Left lobe of liver (tissue), 2 donors: ENCODE results near the gene PDE4D. TPM values are rescaled to one million over a fixed set of nuclear protein-coding genes. Genes with fewer than 3 reads are reported as not detected.

ENCODE experiments used
- ATAC-seq: fragments of 200-7000 bp; cut with Tn5 transposase; one replicate; pipeline ENCODE4 v1.9.1; 2020; ENCODE audit warnings: mild to moderate bottlenecking, moderate library complexity
- DNase-seq: peaks from one replicate; pipeline ENCODE4 v3.0.0-alpha.2; 2020; ENCODE audit warnings: low spot score
- total RNA-seq: library from RNA; stranded (reverse); gene quantifications from one replicate; pipeline ENCODE4 v1.2.1, GENCODE V29; 2021
- donor health status: DM: no; HTN: no; CAD: no; lungs with moderate emphysema.
- donor health status: DM: no; HTN: yes; CAD: no.

Gene PDE4D
- total RNA-seq, 1 donor from 2014 or later = 2.4 TPM

- no peak for DNase-seq
- ATAC-seq = no peak
Observed at GRCh38 chr5:59275170-59275509, 618.4 kb downstream of the PDE4D start.

DNA sequence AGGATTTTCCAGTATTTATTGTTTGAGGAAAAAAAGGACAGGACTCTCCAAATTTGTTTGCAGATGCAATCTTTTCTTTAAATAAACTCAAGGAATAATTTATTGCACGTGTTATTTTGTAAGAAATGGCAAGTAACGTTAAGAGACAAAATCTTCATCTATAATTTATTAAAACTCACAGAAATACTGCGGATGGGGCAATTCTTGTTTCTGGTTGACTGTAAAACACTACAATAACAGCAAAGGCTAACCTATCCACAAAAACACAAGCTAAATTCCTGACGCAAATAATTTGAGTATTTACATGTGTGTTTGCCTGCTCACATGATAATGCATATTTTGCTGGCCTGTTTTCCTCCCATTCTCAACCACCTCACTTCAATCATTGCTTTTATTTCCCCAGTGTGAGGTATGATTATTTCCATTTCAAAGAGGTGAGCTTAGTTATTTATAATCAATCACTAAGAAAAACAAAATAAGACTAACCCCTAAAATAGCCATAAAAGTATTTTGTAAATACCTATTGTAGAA is 619.4 kb downstream of the PDE4D start:
- DNase-seq (no peak), ATAC-seq (no peak)

GRCh38 chr5:59272809-59273427 is 620.6 kb downstream of the PDE4D start:
- DNase-seq (no peak), ATAC-seq (no peak)

- DNase-seq (no peak), ATAC-seq (no peak)
Observed at GRCh38 chr5:59268756-59269415, 624.6 kb downstream of the PDE4D start.

- ATAC-seq (no peak), DNase-seq (no peak)
Observed at GRCh38 chr5:59267033-59267432, 626.5 kb downstream of the PDE4D start.

GRCh38 chr5:59266410-59266809 is 627.1 kb downstream of the PDE4D start:
- no peak for ATAC-seq
- DNase-seq = no peak

GRCh38 chr5:59264639-59265245 is 628.8 kb downstream of the PDE4D start:
- ATAC-seq = no peak
- DNase-seq = no peak

DNA sequence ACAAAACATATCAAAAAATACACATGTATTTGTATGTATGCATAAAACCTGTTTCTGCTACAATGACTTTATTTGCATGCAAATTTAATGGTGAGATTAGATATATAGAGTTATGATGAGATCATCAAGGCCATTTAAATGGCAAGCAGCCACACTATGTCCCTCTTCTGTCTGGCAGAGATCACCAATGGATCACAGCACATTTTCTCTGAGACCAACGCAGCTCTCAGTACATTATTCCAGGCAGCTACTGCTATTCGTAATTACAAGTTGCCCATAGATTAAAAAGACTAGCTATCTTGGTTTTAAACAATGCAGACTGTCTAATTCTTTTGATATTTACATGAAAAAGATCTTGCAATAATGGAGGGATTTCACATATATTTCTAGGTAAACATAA is 629.5 kb downstream of the PDE4D start:
- no peak for DNase-seq

GRCh38 chr5:59261969-59262368 is 631.6 kb downstream of the PDE4D start:
- DNase-seq (no peak), ATAC-seq (no peak)

More for the DNA sequence above, 629.5 kb downstream of the PDE4D start:
- ATAC-seq = no peak

DNA sequence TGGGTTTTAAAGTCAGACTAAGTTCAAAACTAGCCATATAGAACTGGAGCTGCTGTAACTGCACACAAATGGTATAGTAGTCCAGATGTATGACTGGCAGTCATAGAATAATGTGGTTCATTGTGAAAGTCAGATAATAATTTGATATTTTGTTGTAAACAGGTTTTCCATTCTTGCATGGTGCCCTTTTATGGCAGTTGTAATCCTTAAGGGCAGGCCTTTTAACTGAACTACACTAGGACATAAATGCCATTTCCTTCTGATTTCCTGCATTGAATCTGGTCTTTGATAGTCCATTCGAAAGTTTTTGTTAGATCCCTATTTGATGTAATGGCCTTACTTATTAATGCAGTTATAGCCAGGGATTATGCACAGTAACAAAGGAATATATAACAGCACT is 632.6 kb downstream of the PDE4D start:
- ATAC-seq (no peak), DNase-seq (no peak)

DNA sequence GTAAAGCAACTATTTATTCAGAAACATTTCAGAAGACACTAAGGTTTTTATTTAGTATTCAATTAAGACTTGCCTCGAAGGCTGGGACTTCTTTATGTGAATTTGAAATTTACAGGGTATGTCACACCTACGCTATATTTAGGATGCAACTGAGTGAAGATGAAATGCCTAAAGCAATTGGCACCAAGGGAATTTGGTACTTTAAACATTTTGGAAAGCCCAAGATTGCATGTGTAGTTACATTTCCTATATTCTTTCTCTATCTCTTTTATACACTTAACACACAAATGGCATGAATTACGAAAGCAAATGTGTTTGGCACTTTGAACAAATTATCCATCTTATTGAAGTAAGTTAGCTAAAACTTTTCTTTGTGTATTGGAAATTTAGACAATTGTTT is 633.3 kb downstream of the PDE4D start:
- DNase-seq = no peak
- no peak for ATAC-seq

DNA sequence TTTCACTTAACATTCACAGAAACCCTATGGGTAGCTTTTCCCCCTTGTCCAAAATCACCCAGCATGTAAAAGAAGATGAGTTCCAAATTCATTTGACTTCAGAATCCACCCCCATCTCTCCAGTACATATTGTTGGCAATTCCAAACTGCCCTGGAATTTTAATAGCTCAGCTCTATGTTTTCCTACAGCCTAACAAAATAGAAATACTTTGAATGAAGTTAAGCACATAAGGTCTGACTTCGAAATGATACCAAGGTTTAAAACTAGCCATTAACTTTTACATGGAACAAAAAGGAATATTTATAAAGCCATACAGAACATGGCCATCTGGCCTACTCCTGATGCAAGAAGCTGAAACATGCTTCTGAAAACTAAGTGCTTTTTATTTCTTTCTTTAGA is 634.3 kb downstream of the PDE4D start:
- ATAC-seq (no peak), DNase-seq (no peak)

- ATAC-seq (no peak), DNase-seq (no peak)
Observed at GRCh38 chr5:59257488-59258400, 635.8 kb downstream of the PDE4D start.

GRCh38 chr5:59256331-59256730 is 637.2 kb downstream of the PDE4D start:
- DNase-seq = no peak
- ATAC-seq = no peak

DNA sequence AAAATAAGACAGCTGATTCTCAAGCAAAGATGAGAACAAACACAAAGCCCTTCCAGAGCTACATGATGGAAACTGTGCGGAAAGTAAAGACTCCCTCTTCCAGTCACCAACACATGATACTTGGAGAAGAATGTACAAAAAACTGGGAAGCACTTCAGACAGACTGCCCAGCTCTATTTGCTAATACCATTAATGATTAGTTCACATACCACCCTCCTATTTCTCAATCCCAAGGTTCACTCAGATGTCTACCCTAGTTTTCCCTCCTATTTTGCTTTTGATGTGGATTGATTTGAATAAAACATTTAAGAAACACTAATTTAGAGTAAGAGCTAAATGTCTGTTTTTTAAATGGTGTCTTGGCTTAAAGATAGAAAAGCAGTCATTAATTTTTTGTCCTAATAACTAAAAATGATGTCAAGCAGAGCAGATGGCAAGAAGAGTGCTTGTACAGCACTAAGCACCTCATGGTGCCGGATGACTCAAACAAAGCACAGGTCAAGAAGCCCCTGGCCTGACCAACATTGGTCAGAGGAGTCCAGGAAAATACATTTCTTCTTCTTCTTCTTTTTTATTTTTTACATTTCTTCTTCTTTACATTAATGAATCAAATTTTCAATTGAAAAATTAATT is 639.4 kb downstream of the PDE4D start:
- no peak for DNase-seq
- no peak for ATAC-seq

DNA sequence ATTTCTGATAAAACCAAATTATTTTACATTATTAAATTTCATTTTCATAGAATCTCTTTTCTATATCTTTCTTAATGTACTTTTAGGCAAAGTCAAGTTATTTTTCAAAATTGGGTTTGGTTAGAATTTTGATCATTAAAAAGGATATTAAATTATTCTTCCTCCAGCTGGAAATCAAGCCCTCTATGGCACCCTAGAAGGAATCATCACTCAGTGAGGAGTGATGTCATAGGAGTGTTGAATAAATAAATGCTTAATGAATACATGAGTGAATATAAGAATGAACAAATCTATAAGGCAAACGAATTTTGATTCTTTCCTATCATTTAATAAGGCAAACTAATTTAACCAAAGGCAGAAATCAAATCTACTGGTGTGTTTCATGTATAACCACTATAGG is 639.9 kb downstream of the PDE4D start:
- DNase-seq (no peak), ATAC-seq (no peak)

GRCh38 chr5:59251627-59252026 is 641.9 kb downstream of the PDE4D start:
- DNase-seq (no peak), ATAC-seq (no peak)

GRCh38 chr5:59249726-59250125 is 643.8 kb downstream of the PDE4D start:
- DNase-seq (no peak), ATAC-seq (no peak)

DNA sequence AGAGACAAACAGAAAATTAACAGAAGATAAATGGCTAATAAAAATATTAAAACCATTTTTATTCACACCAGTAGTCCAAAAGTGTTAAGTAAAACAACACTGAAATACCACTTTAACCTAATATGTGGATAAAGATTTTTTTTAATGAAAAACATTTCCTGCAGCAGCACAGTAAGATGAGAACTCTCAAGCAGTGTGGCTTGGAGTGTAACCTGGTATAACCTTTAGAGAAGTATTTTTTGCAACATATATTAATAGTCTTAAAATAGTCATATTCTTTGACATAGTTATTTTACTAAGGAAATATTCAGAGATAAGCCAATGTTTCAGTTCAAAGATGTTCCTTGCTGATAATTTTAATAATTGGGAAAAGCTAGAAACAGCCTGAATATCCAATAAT is 644.4 kb downstream of the PDE4D start:
- ATAC-seq = no peak

DNA sequence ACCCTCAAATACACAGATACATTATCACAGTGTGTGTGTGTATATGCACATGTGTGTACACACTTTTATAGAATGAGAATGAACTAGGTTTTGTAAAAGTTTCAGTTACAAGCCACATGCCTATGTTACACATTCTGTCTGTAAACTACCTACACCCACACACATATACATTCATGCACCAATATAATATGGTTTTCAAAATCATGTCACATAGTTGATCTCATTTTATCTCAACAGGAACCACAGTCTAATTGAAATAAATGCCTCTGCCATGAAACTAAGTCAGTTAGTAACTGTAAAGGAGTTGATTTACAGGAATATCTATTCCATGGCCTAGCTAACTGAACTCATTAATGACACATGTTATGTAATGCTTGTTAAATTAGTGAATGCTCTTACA is 646.6 kb downstream of the PDE4D start:
- DNase-seq (no peak), ATAC-seq (no peak)

More for the DNA sequence above, 644.4 kb downstream of the PDE4D start:
- DNase-seq = no peak
